GM12878 (cell line): Measurements from ENCODE around the gene TIFAB.

Source experiments
- EP300 ChIP-seq, 2 experiments: fragments of 150-350 bp in 1 of 2; IDR thresholded peaks; 2 replicates each; pipeline ENCODE4 v1.6.1; 2011 to 2012; ENCODE audit warnings: low read depth in 2 of 2, low read length in 2 of 2, borderline replicate concordance in 1 of 2, improper control_type of control experiment in 1 of 2, inconsistent platforms in 1 of 2; ENCODE audit not compliant: control insufficient read depth in 1 of 2
- NFIC ChIP-seq: IDR thresholded peaks from 2 replicates; pipeline ENCODE4 v1.6.1; 2012; ENCODE audit warnings: low read depth, mild to moderate bottlenecking, inconsistent platforms, low read length, moderate library complexity
- ZNF24 ChIP-seq: fragments of 450-650 bp; IDR thresholded peaks from 2 replicates; pipeline ENCODE4 v1.6.1; 2017; ENCODE audit warnings: antibody characterized with exemption, mild to moderate bottlenecking
- TF ChIP-seq, protein P1 (sequence below), 3 experiments: IDR thresholded peaks in 2 of 3; conservative IDR thresholded peaks in 1 of 3; 2 replicates each; pipeline ENCODE4 v1.5.1; 2011; ENCODE audit warnings: low read depth in 3 of 3, low read length in 3 of 3, mild to moderate bottlenecking in 3 of 3, control low read depth in 2 of 3, moderate library complexity in 2 of 3, inconsistent platforms in 1 of 3, mixed read lengths in 1 of 3; ENCODE audit not compliant: control insufficient read depth in 2 of 3, insufficient read depth in 1 of 3; ENCODE audit errors: extremely low read depth in 1 of 3

DNA sequence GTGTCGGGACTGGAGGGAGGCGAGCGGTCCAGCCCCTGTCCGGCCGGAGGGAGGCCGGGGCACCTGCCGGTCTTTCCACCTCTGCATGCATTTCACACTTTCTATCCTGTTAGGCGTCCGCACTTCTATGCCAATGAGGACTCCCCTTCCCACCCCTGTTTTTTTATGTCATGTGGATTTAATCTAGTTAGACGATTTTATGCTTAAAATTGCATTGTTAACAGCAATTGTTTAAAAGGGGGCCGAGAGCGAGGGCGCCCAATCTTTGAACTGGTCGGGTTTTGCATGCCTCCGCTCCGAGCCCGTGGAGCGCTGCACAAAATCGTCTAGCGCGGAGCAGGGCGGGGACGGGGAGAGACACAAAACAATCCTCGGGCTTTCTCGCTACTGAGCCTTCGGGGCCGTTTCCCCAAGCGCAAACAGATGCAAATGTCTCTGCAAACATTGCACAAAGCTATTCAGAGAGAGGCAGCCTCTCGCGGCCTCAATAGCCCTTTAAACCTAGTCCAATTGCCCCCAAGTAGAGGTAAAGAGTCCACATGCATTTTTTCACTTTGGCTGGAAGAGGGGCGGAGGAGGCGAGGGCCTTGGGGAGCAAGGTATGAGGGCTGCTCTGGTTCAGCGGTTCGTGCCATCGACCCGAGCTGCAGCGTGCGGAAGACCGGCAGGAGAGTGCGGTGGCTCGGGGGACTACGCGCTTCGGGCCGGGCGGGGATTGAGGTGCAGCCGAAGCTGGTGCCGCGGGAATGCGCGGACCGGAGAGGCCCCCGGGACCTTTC, 37.5 kb upstream of the TIFAB start:
- TF ChIP-seq NFIC (no peak), EP300 (IDR thresholded peaks at IDR 0.05; ENCODE audit: borderline replicate concordance in 1 of 2, control insufficient read depth in 1 of 2, low read depth in 2 of 2, low read length in 2 of 2) (no peak), ZNF24 (no peak)
- TF ChIP-seq, protein P1, sequence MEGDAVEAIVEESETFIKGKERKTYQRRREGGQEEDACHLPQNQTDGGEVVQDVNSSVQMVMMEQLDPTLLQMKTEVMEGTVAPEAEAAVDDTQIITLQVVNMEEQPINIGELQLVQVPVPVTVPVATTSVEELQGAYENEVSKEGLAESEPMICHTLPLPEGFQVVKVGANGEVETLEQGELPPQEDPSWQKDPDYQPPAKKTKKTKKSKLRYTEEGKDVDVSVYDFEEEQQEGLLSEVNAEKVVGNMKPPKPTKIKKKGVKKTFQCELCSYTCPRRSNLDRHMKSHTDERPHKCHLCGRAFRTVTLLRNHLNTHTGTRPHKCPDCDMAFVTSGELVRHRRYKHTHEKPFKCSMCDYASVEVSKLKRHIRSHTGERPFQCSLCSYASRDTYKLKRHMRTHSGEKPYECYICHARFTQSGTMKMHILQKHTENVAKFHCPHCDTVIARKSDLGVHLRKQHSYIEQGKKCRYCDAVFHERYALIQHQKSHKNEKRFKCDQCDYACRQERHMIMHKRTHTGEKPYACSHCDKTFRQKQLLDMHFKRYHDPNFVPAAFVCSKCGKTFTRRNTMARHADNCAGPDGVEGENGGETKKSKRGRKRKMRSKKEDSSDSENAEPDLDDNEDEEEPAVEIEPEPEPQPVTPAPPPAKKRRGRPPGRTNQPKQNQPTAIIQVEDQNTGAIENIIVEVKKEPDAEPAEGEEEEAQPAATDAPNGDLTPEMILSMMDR (IDR thresholded peaks at IDR 0.05 in 2 of 3, conservative IDR thresholded peaks at IDR 0.05 in 1 of 3; ENCODE audit: control insufficient read depth in 2 of 3, extremely low read depth in 1 of 3, insufficient read depth in 1 of 3, low read depth in 3 of 3, low read length in 3 of 3) = no peak
